Measurements from ENCODE around the gene NEDD4L.

Gene NEDD4L

GRCh38 chr18:58417752-58418151 lies 373.7 kb downstream of the NEDD4L start:
- H3K4ac ChIP-seq (ENCODE audit: low read length), result no peak overlapping the region
- H2AK5ac ChIP-seq (ENCODE audit: low read depth, low read length), result peak overlapping the region; percentile 12
- no peak overlapping the region for H3K18ac ChIP-seq (ENCODE audit: low read length)
- no peak overlapping the region for H4K91ac ChIP-seq (ENCODE audit: low read depth, low read length, poor library complexity)
- H3K79me1 ChIP-seq (ENCODE audit: low read depth, low read length), result no peaks in the 10 kb centered on the region
- H3K4me3 ChIP-seq (ENCODE audit: low read length in 2 of 2), result no peak overlapping the region
- no peak overlapping the region for H2BK5ac ChIP-seq (ENCODE audit: low read length)
- H3K14ac ChIP-seq (ENCODE audit: low read length), result no peak overlapping the region
- H3K27me3 ChIP-seq (ENCODE audit: control insufficient read depth in 3 of 3, insufficient read depth in 3 of 3, low read depth in 1 of 3, low read length in 3 of 3), result peaks cover 0 to 20% (median 0%) of the 10 kb centered on the region in 3 experiments
- no peak overlapping the region for H3K9ac ChIP-seq (ENCODE audit: low read depth, low read length, poor library complexity)
- H3K23ac ChIP-seq (ENCODE audit: low read depth, low read length, poor library complexity), result no peak overlapping the region
- WGBS, 2 donors (ENCODE audit: extremely low coverage in 2 of 2, insufficient read length in 2 of 2, insufficient replicate concordance in 1 of 2), result no CpG with 5 or more reads among the region's 6 CpGs
- no peak overlapping the region for H2BK120ac ChIP-seq (ENCODE audit: low read depth, low read length)
- DNase-seq (ENCODE audit: low spot score), result no peak
- no peak overlapping the region for H2AFZ ChIP-seq (ENCODE audit: low read length)
- no peak overlapping the region for H4K8ac ChIP-seq (ENCODE audit: low read depth, low read length)
- no peak overlapping the region for H3K4me2 ChIP-seq (ENCODE audit: insufficient read depth, low read length, poor library complexity, severe bottlenecking)
- no peaks in the 10 kb centered on the region for H3K4me1 ChIP-seq (ENCODE audit: control insufficient read depth in 2 of 2, insufficient read depth in 1 of 2, low read depth in 1 of 2, low read length in 2 of 2)
- H3K9me3 ChIP-seq (replicated peaks in 1 of 2; ENCODE audit: control insufficient read depth in 2 of 2, insufficient read depth in 1 of 2, low read depth in 1 of 2, low read length in 2 of 2), result peaks cover 0 to 5% of the 10 kb centered on the region in 2 donors
- H3K27ac ChIP-seq (replicated peaks; ENCODE audit: low read length), result no peak overlapping the region
- no peaks in the 10 kb centered on the region for H3K36me3 ChIP-seq (replicated peaks in 1 of 2; ENCODE audit: control insufficient read depth in 2 of 2, insufficient read depth in 2 of 2, low read length in 2 of 2)
- no peak overlapping the region for H2BK12ac ChIP-seq (ENCODE audit: low read length)
- no peak overlapping the region for H2BK15ac ChIP-seq (ENCODE audit: low read length)

- Histone ChIP-seq H2BK5ac (ENCODE audit: low read length) (no peak overlapping the region), H3K79me1 (ENCODE audit: low read depth, low read length) (no peaks in the 10 kb centered on the region), H4K91ac (ENCODE audit: low read depth, low read length, poor library complexity) (no peak overlapping the region), H2BK15ac (ENCODE audit: low read length) (no peak overlapping the region), H3K27ac (replicated peaks; ENCODE audit: low read length) (no peak overlapping the region), H2AK5ac (ENCODE audit: low read depth, low read length) (no peak overlapping the region), H3K14ac (ENCODE audit: low read length) (no peak overlapping the region), H3K4me1 (ENCODE audit: control insufficient read depth in 2 of 2, insufficient read depth in 1 of 2, low read depth in 1 of 2, low read length in 2 of 2) (no peaks in the 10 kb centered on the region), H3K36me3 (replicated peaks in 1 of 2; ENCODE audit: control insufficient read depth in 2 of 2, insufficient read depth in 2 of 2, low read length in 2 of 2) (no peaks in the 10 kb centered on the region), H2AFZ (ENCODE audit: low read length) (no peak overlapping the region), H3K23ac (ENCODE audit: low read depth, low read length, poor library complexity) (no peak overlapping the region), H2BK12ac (ENCODE audit: low read length) (no peak overlapping the region), H3K9me3 (replicated peaks in 1 of 2; ENCODE audit: control insufficient read depth in 2 of 2, insufficient read depth in 1 of 2, low read depth in 1 of 2, low read length in 2 of 2) (peaks cover 0 to 5% of the 10 kb centered on the region in 2 donors), H3K9ac (ENCODE audit: low read depth, low read length, poor library complexity) (no peak overlapping the region), H3K4me3 (ENCODE audit: low read length in 2 of 2) (no peak overlapping the region), H4K8ac (ENCODE audit: low read depth, low read length) (no peak overlapping the region), H3K27me3 (ENCODE audit: control insufficient read depth in 3 of 3, insufficient read depth in 3 of 3, low read depth in 1 of 3, low read length in 3 of 3) (peaks cover 0 to 14% (median 0%) of the 10 kb centered on the region in 3 experiments), H3K18ac (ENCODE audit: low read length) (no peak overlapping the region), H3K4ac (ENCODE audit: low read length) (no peak overlapping the region), H2BK120ac (ENCODE audit: low read depth, low read length) (no peak overlapping the region), H3K4me2 (ENCODE audit: insufficient read depth, low read length, poor library complexity, severe bottlenecking) (no peak overlapping the region)
- no CpG with 5 or more reads among the region's 4 CpGs for WGBS, 2 donors (ENCODE audit: extremely low coverage in 2 of 2, insufficient read length in 2 of 2, insufficient replicate concordance in 1 of 2)
- DNase-seq (ENCODE audit: low spot score), result no peak
Measured at GRCh38 chr18:58418361-58418760, 374.3 kb downstream of the NEDD4L start.

GRCh38 chr18:58419587-58420199 lies 375.7 kb downstream of the NEDD4L start:
- Histone ChIP-seq H3K9me3 (replicated peaks in 1 of 2; ENCODE audit: control insufficient read depth in 2 of 2, insufficient read depth in 1 of 2, low read depth in 1 of 2, low read length in 2 of 2) (peaks cover 0 to 5% of the 10 kb centered on the region in 2 donors), H2BK12ac (ENCODE audit: low read length) (no peak overlapping the region), H4K8ac (ENCODE audit: low read depth, low read length) (no peak overlapping the region), H2BK5ac (ENCODE audit: low read length) (no peak overlapping the region), H3K79me1 (ENCODE audit: low read depth, low read length) (no peaks in the 10 kb centered on the region), H3K14ac (ENCODE audit: low read length) (no peak overlapping the region), H3K4me3 (ENCODE audit: low read length in 2 of 2) (peak overlapping the region in 1 of 2 donors; percentile 36), H3K23ac (ENCODE audit: low read depth, low read length, poor library complexity) (no peak overlapping the region), H2AK5ac (ENCODE audit: low read depth, low read length) (no peak overlapping the region), H4K91ac (ENCODE audit: low read depth, low read length, poor library complexity) (no peak overlapping the region), H3K4me2 (ENCODE audit: insufficient read depth, low read length, poor library complexity, severe bottlenecking) (no peak overlapping the region), H3K27me3 (ENCODE audit: control insufficient read depth in 3 of 3, insufficient read depth in 3 of 3, low read depth in 1 of 3, low read length in 3 of 3) (peaks cover 0 to 3% (median 0%) of the 10 kb centered on the region in 3 experiments), H2BK120ac (ENCODE audit: low read depth, low read length) (no peak overlapping the region), H3K4ac (ENCODE audit: low read length) (no peak overlapping the region), H2AFZ (ENCODE audit: low read length) (no peak overlapping the region), H3K27ac (replicated peaks; ENCODE audit: low read length) (no peak overlapping the region), H3K18ac (ENCODE audit: low read length) (no peak overlapping the region), H3K4me1 (ENCODE audit: control insufficient read depth in 2 of 2, insufficient read depth in 1 of 2, low read depth in 1 of 2, low read length in 2 of 2) (peaks cover 0 to under 1% of the 10 kb centered on the region in 2 donors), H2BK15ac (ENCODE audit: low read length) (no peak overlapping the region), H3K36me3 (replicated peaks in 1 of 2; ENCODE audit: control insufficient read depth in 2 of 2, insufficient read depth in 2 of 2, low read length in 2 of 2) (no peaks in the 10 kb centered on the region), H3K9ac (ENCODE audit: low read depth, low read length, poor library complexity) (no peak overlapping the region)
- WGBS, 2 donors (ENCODE audit: extremely low coverage in 2 of 2, insufficient read length in 2 of 2, insufficient replicate concordance in 1 of 2), result no CpG with 5 or more reads among the region's 4 CpGs
- no peak for DNase-seq (ENCODE audit: low spot score)

- DNase-seq (ENCODE audit: low spot score), result no peak
- no peak overlapping the region for H2BK5ac ChIP-seq (ENCODE audit: low read length)
- no peaks in the 10 kb centered on the region for H3K27me3 ChIP-seq (ENCODE audit: control insufficient read depth in 3 of 3, insufficient read depth in 3 of 3, low read depth in 1 of 3, low read length in 3 of 3)
- H3K18ac ChIP-seq (ENCODE audit: low read length), result no peak overlapping the region
- no peaks in the 10 kb centered on the region for H3K79me1 ChIP-seq (ENCODE audit: low read depth, low read length)
- no peak overlapping the region for H3K27ac ChIP-seq (replicated peaks; ENCODE audit: low read length)
- H3K9me3 ChIP-seq (replicated peaks in 1 of 2; ENCODE audit: control insufficient read depth in 2 of 2, insufficient read depth in 1 of 2, low read depth in 1 of 2, low read length in 2 of 2), result no peaks in the 10 kb centered on the region
- peaks cover 0 to 10% of the 10 kb centered on the region in 2 donors for H3K4me1 ChIP-seq (ENCODE audit: control insufficient read depth in 2 of 2, insufficient read depth in 1 of 2, low read depth in 1 of 2, low read length in 2 of 2)
- H2AFZ ChIP-seq (ENCODE audit: low read length), result no peak overlapping the region
- WGBS, 2 donors (ENCODE audit: extremely low coverage in 2 of 2, insufficient read length in 2 of 2, insufficient replicate concordance in 1 of 2), result no CpG with 5 or more reads among the region's 4 CpGs
- no peak overlapping the region for H3K23ac ChIP-seq (ENCODE audit: low read depth, low read length, poor library complexity)
- no peak overlapping the region for H3K14ac ChIP-seq (ENCODE audit: low read length)
- H2AK5ac ChIP-seq (ENCODE audit: low read depth, low read length), result no peak overlapping the region
- H3K36me3 ChIP-seq (replicated peaks in 1 of 2; ENCODE audit: control insufficient read depth in 2 of 2, insufficient read depth in 2 of 2, low read length in 2 of 2), result no peaks in the 10 kb centered on the region
- no peak overlapping the region for H2BK120ac ChIP-seq (ENCODE audit: low read depth, low read length)
- no peak overlapping the region for H4K8ac ChIP-seq (ENCODE audit: low read depth, low read length)
- no peak overlapping the region for H3K9ac ChIP-seq (ENCODE audit: low read depth, low read length, poor library complexity)
- H3K4me2 ChIP-seq (ENCODE audit: insufficient read depth, low read length, poor library complexity, severe bottlenecking), result no peak overlapping the region
- H2BK15ac ChIP-seq (ENCODE audit: low read length), result no peak overlapping the region
- no peak overlapping the region for H2BK12ac ChIP-seq (ENCODE audit: low read length)
- H4K91ac ChIP-seq (ENCODE audit: low read depth, low read length, poor library complexity), result no peak overlapping the region
- H3K4me3 ChIP-seq (ENCODE audit: low read length in 2 of 2), result no peak overlapping the region
- H3K4ac ChIP-seq (ENCODE audit: low read length), result no peak overlapping the region
Measured at GRCh38 chr18:58426611-58427010, 382.6 kb downstream of the NEDD4L start.

All from neuronal stem cell (in vitro differentiated cells).